DMS153 treated with DMSO at 0.1 percent for 48 hours (cell line): Measurements from ENCODE around the gene SEZ6L2.
A peak's percentile ranks its signal among the peaks of the same experiment; 100 is the strongest.
"Not testable (repeated sequence)": the region's sequence is repeated elsewhere in the genome, so short reads cannot be mapped to it uniquely, and the experiment has no call there.

Experiments
- DNase-seq: peaks from one replicate; lab custom pipeline; 2025; ENCODE audit not compliant: unreplicated experiment; lab: John Stamatoyannopoulos, UW

SEZ6L2 gene

DNA sequence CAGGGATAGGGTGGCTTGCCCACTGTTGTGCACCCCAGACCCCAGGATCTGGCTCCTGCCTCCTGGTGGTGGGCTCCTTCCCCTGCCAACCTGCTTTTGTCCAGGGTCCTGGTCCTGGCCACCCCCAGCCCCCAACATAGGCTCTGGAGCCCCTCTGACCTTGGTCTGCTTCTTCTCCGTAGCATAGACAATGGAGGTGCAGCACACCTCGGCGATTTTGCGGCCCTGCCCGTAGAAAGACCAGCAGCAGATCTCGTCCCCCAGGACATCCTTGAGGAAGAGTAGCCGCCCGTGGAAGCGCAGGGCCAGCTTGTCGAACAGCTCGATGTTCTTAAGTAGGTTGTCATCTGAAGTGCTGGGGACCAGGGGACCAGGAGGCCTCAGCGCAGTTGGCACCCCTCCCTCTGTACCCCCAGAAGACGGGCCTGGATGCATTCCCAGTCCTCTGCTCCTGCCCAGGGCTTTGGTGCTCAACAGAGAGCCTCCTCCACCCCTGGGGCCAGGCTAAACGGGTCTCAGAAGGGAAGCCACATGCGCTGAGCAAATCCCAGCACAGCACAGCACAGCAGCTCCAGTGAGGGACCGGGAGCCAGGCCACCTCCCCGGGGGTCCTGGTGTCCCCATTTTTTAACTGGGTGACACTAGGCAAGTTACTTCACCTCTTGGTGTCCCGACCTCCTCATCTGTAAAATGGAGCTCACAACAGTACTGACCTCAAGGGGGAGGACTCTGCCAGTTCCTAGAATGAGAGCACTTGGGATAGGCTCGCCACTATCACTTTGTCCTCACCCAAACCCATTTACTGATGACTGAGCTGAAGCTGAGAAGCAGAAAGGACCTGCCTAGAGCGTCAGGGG, 11.7 kb upstream of the SEZ6L2 start:
- no peak for DNase-seq

DNA sequence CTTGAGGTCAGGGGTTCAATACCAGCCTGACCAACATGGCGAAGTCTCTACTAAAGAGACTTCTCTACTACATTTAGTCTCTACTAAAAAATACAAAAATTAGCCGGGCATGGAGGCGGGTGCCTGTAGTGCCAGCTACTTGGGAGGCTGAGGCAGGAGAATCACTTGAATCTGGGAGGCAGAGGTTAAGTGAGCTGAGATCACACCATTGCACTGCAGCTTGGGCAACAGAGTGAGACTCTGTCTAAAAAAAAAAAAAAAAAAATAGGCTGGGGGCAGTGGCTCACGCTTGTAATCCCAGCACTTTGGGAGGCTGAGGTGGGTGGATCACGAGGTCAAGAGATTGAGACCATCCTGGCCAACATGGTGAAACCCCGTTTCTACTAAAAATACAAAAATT, 10.5 kb upstream of the SEZ6L2 start:
- DNase-seq = not testable (repeated sequence)

DNA sequence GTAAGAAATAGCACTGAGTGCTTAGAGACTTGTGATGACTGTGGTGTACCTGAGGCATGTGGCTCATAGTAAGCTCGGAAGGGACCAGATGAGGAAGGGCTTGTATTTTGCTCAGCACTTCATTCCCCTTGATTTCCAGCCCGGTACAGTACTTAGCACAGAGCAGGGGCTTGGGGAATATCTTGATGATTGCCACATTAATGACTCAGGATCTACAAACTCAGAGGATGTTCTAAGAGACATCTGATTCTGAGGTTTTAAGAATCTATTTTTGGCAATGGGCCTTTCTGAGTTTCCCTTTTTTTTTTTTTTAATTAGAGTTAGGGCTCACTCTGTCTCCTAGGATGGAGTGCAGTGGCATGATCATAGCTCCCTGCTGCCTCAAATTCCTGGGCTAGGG, 10.0 kb upstream of the SEZ6L2 start:
- DNase-seq = no peak

DNA sequence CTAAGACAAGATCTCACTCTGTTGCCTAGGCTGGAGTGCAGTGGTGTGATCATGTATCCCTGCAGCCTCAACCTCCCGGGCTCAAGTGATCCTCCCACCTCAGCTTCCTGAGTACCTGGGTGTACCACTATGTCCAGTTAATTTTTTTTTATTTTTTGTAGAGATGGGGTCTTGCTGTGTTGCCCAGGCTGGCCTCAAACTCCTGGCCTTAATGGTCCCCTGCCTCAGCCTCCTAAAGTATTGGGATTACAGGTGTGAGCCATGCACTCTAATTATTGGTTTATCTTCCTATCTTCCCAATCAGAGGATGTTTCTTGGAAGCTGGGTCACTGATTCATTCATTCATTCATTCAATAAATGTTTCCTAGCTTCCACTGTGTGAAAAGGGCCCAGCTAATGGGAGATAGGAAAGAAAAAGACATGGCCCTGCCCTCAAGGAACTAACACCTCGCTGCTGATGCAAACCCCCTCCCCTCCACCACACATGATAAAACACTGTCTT, 9.4 kb upstream of the SEZ6L2 start:
- no peak for DNase-seq

DNA sequence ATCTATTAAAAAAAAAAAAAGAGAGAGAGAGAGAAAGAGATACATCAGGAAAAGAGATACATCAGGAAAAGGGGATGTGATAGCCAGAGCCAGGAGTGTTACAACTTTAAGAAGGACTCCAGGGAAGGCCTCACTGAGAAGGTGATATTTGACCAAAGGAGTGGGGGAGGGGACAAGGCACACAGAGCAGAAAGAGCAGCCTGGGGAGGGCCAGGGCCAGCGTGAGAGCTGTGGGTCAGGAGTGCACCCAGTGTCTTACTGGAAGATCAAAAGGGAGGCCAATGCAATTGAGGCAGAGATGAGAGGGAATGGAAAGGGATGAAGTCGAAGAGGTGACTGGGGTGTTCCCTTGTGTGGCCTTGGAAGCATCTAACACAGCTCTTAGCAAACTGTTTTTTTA, 8.6 kb upstream of the SEZ6L2 start:
- no peak for DNase-seq

DNA sequence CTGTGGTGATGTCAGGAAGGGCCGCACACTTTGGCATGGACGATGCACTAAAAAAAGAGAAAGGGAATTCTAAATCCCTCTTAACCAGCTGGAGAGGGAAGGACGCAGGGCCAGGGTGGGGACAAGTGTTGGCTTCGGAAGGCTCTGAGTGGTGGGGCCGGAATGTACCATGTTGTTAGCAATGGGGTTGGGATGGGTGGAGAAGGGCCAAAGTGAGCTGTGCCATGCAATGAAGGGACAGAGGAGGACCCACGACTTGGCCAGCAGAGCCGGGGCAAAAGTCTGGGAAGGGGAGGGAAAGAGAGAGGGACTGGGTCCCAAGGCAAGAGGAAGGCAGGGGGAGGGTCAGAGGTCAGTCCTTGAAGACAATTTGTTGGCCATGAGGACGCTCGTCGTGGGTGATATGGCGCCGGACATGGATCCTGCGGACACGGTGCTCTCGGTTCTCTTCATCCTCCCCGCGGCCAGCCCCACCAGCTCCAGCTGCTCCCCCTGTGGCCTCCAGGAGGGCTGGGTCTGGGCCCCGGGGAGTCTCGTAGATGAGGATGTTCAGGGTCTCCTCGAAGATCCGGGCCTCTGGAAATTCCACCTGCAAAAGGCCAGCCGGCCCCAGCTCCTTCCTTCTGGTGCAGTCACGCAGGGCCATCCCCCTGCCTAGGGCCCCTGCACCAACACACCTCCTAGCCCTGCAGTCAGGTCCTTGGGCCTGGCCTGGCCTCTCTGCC, 7.3 kb upstream of the SEZ6L2 start:
- DNase-seq = no peak

DNA sequence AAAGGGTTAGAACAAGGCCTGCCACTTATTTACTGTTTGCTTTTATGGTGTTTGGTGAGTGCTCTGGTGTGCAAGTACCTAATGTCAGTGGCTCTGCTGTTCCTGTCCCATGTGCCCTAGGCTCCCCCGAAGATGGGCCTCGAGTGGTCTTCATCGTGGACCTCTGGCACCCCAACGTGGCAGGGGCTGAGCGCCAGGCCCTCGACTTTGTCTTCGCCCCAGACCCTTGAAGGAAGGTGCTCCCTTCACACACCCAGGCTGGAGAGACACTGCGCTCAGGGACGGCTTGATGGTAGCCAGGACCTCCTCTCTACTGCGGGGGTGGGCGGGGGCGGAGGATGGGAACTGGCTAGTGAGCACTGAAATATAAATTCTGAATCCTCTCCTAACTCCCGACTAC, 6.3 kb upstream of the SEZ6L2 start:
- DNase-seq = no peak

DNA sequence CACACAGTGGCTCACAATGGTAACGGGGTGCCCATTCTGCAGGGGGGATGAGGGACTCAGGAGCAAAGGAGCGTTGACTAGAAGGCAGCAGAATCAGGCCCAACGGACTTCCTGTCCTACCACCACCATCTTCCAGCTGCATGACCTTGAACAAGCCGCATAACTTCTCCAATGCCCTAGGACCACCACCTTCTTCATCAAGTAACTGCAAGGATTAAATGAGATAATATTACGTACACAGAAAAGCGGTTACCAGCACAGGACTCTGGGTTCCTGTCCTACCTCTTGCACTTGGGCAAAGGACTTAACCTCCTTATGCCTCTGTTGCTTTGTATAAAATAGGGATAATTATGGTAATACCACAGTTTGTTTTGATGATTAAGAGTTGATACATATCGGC, 5.6 kb upstream of the SEZ6L2 start:
- DNase-seq = no peak

DNA sequence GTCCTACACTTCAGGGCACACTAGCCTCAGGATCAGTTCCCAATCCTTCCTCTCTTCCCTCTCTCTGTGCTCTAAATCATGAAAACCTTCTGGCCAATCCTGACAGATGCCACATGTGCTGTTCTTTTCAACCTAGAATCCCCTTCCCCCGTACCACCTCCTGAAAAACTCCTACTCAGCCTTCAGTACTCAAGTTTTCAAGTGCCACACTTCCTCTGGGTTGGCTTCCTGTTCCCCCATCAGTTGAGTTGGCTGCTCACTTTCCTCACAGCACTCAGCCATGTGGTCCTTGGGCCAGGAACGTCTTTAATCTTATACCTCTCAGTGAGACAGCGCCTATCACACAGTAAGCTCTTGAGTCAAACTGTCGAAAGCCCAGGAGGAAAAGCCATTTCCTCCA, 4.2 kb upstream of the SEZ6L2 start:
- DNase-seq = no peak

DNA sequence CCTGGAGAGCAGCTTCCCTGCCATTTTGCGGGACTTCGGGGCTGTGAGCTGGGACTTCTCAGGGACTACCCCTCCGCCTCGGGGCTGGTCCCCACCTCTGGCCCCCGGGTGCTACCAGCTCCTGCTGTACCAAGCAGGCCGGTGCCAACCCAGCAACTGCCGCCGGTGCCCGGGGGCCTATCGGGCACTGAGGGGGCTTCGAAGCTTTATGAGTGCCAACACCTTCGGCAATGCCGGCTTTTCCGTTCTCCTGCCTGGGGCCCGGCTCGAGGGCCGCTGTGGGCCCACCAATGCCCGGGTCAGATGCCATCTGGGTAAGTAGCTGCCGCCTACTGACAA, 2.2 kb upstream of the SEZ6L2 start:
- no peak for DNase-seq

DNA sequence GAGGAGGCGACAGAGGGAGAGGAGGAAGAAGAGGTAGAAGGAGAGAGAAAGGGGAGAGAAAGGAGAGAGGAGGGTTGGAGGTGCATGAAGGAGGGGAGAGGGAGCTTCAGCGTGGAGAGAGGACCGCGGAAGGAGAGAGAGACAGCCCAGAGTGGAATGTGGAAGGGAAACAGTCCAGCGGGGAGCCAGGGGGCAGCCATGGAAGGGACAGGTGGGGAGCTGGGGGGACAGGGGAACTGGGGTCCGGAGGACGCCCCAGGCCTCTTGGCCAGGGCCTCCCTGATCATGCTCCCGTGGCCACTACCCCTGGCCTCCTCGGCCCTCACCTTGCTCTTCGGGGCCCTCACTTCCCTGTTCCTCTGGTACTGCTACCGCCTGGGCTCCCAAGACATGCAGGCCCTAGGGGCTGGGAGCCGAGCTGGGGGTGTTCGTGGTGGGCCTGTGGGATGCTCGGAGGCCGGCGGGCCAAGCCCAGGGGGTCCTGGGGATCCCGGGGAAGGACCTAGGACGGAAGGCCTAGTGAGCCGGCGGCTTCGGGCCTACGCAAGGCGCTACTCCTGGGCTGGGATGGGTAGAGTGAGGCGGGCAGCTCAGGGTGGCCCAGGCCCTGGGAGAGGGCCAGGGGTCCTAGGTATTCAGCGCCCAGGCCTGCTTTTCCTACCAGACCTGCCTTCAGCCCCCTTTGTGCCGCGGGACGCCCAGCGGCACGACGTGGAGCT, 1.7 kb upstream of the SEZ6L2 start:
- no peak for DNase-seq

DNA sequence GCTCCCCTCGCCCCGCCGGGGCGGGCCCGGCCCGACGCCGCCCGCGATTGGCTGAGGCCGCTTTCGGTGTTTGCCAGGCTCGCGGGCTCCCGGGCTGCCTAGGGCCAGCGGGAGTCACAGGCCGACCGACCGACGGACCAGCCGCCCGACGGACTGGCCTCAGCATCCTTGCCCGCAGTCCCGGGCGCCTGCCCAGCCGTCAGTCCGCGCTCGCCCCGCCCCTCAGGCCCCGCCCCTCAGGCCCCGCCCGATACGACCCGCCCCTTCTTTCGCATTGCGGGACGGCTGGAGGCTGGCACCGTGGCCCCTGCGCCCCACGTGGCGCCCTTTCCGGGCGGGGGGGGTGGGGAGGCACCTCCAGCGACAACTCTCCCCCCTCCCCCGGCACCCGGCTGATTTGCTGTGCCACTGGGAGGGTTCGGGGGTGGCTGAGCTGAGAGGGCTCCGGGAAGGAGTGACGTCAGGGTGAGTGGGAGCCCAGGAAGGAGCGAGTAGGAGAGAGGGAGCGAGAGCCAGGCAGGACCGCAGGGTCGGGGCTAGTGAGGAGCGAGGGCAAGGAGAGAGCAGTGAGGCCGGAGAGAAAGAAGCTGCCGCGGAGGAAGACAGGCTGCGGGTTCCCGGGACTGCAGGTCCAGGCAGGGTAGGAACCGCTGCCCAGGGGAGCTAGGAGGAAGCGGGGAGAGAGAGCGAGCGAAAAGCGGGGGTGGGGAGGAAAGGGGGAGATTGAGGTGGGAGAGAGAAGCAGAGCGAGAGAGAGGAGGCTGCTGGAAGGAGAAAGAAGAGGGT, 945 bp upstream of the SEZ6L2 start, which contains the start of gene ASPHD1:
TSS of gene ASPHD1 (plus strand) at position 387 of the 786 bp plus-strand sequence. CDS start 484 bp downstream, outside the sequence.
- DNase-seq = peak; percentile 78

DNA sequence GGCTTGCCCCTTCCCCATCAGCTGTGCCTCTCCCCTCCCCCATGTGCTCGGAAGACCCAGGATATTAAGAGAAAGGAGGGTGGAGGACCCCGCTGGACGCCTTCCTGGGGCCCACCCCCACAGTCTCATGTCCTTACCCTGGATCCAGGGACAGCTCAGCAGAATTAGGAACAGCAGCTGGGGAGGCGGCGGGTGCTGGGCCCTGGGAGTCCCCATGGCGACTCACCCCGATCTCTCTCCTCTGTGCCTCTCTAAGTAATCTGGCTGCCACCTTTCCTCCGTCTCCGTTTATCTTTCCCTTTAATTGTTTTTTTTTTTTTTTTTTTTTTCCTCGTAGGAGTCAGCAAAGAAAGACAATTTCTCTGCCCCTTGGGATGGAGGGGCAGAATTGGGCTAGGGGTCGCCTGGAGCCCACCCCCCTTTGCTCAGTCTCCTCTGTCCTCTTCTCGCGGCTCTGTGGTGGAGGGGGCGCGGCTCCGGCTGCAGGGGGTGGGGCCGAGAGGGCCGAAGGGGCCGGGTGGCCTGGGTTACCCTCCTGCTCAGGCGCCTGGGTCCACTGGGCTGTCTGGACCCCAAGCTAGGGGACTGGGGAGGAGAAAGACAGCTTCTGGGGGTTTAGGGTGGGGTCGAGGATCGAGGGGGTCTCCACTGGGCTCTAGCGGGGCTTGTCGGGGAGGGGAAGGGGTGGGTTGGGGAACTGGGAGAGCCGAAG, 390 bp downstream of the SEZ6L2 start:
- DNase-seq = peak; percentile 60

DNA sequence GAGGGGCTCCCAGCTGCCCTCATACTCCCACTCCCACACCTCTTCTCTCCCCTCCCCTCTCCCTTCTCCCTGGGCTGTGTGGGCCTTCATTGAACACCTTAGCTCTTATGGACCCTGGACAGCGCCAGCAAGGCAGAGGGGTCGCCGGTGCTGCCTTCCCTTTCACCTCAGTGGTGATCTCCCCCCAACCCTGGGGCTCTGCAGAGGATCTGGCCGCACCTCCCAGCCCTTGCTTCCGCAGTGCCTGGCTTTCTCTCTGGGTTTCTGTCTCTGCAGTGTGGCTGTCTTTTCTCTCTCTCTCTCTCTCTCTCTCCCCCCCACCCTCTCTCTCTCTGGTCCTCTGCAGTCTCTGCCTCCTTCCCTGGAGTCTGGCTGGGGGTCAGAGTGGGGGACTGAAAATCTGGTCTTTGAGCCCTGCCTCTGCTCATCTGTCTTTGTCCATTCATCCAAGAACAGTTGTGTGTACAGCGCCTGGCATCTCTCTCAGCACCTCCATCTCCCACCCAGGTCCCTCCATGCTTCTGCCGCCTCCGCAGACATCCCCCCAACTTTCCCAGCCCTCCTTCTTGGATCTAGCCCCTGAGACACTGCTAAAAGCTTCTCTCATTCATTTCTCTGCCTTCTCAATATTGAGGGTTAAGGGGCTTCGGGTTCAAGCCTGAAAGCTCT, 1.1 kb downstream of the SEZ6L2 start:
- no peak for DNase-seq

DNA sequence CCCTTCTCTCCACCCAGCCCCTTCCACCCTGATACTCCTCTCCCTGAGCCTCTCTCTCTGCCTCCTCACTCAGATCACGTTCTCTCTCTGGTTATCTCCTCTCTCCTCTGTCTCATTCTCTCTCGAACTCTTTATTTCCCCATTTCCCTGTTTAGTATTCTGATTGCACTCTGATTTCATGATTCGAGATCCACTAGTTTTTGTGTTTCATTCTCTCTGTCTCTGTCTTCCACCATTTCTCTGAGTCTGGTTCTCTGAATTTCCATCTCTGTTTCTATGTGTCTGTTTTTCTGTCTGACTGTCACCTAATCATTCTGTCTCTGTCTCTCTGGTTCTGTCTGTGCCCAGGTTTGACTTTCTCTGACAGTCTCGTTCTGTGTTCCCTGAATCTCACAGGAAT, 2.0 kb downstream of the SEZ6L2 start:
- DNase-seq = no peak

DNA sequence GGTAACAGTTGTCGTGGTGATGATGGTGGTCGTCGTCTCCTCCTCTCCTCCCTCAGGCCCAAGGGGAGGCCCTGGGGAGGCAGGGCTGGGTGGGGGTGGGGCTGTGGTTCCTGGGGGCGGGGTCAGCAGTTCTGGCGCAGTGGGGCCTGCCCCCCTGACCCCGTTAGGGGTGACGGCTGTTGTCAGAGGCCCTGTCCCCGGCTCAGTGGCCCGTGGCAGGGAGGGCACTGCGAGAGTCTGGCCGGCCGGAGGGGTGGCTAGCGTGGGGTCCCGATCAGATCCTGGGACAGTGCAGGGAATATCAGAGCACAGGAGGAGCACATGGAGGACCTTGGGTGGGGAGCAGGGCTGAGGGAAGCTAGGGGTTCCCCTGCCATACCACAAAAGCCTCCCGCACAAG, 2.5 kb downstream of the SEZ6L2 start:
- no peak for DNase-seq

DNA sequence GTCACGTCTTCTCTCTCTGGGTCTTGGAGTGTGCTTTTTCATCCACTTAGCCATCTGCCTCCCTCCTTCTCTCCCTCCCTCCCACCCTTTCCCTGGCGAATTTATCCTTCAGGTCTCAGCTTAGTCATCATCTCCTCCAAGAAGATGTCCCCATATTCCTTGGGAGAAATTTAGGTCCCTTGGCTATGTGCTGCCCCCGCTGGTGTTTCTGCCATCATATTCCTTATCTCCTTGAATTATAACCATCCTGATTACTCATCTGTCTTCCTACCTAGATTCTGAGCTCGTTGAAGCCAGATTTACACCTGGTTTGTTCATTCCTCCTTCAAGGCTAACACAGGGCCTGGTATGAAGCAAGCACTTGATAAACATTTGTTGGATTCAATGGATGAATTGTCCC, 5.0 kb downstream of the SEZ6L2 start:
- no peak for DNase-seq

DNA sequence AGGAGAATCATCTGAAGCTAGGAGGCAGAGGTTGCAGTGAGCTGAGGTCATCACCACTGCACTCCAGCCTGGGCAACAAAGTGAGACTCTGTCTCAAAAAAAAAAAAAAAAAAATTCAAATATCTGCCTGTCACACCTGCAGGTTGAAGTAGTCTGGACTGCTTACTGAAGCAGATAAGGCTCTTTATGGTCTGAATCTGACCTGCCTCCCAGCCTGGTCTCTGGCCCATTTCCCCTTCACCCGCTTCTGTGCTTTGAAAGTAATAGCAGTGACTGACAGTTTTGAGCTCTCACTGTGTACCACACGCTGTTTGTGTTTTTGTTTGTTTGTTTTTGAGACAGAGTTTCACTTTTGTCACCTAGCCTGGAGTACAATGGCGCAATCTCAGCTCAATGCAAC, 5.8 kb downstream of the SEZ6L2 start:
- DNase-seq = no peak

DNA sequence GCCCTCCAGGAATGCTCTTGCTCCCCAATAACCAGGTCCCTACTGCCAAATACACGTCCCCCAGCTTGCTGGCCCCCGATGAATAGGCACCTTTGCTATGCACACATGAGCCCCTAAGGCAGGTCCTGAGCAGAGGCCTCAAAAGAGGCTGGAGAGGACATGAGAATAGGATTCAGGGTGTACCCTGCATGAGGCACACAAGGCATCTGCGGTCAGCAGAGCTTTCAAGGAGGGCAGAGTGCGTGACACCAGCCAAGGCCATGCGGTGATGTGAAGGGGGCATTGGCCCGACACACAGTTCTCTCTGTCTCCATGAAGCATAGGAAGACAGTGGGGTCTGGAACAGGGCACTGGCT, 6.9 kb downstream of the SEZ6L2 start:
- DNase-seq = no peak
